Measurements from ENCODE around the gene ACSL3.

GRCh38 chr2:222864296-222864695, 3.5 kb downstream of the ACSL3 start:
- TF ChIP-seq PATZ1 (CRISPR knock-in tag; IDR thresholded peaks at IDR 0.05; ENCODE audit: borderline replicate concordance) (no peak), ZNF8 (CRISPR knock-in tag; IDR thresholded peaks at IDR 0.05) (no peak), TCF4 (CRISPR knock-in tag; IDR thresholded peaks at IDR 0.05; ENCODE audit: borderline replicate concordance) (no peak), BACH2 (CRISPR knock-in tag; IDR thresholded peaks at IDR 0.05; ENCODE audit: borderline replicate concordance) (no peak), ARNTL (CRISPR knock-in tag; IDR thresholded peaks at IDR 0.05; ENCODE audit: borderline replicate concordance, low read depth) (no peak), RARB (CRISPR knock-in tag; IDR thresholded peaks at IDR 0.05) (no peak), ZC3H10 (CRISPR knock-in tag; IDR thresholded peaks at IDR 0.05) (no peak), GLIS3 (CRISPR knock-in tag; IDR thresholded peaks at IDR 0.05) (no peak)

Measured in SK-N-SH treated with all-trans-retinoic acid at 6 μM for 48 hours (cell line).